CD4-positive, CD25-positive, alpha-beta regulatory T cell (primary cell): ENCODE results near the gene LGR6. TPM values are rescaled to one million over a fixed set of nuclear protein-coding genes. Genes with fewer than 3 reads are reported as not detected.
"Not testable (repeated sequence)": the region's sequence is repeated elsewhere in the genome, so short reads cannot be mapped to it uniquely, and the experiment has no call there.

Source experiments
- ATAC-seq, 2 donors: fragments of 150-1000 bp; cut with Tn5 transposase; one replicate each; pipeline ENCODE4 v1.10.0; 2021; ENCODE audit warnings: low read depth in 2 of 2, moderate number of reproducible peaks in 2 of 2, moderate library complexity in 1 of 2
- DNase-seq, 3 donors: peaks; one replicate each; pipeline versions ENCODE4 v3.0.0 to v3.0.0-alpha.2; 2012 to 2022; ENCODE audit warnings: mixed read lengths in 1 of 3
- H3K27ac ChIP-seq: one replicate; pipeline ENCODE4 v1.7.0; 2013; ENCODE audit warnings: mild to moderate bottlenecking, low read length; ENCODE audit not compliant: insufficient read depth, poor library complexity, severe bottlenecking
- H3K27me3 ChIP-seq: one replicate; pipeline ENCODE4 v1.7.0; 2013; ENCODE audit warnings: low read length; ENCODE audit not compliant: control insufficient read depth, insufficient read depth
- H3K36me3 ChIP-seq: one replicate; pipeline ENCODE4 v1.7.0; 2013; ENCODE audit warnings: mild to moderate bottlenecking, low read length, moderate library complexity; ENCODE audit not compliant: control insufficient read depth, insufficient read depth
- H3K4me1 ChIP-seq: 2 replicates; pipeline ENCODE4 v1.7.0; 2013; ENCODE audit warnings: mild to moderate bottlenecking, low read length; ENCODE audit not compliant: insufficient read depth, control insufficient read depth, poor library complexity, severe bottlenecking
- H3K4me3 ChIP-seq: one replicate; pipeline ENCODE4 v1.7.0; 2013; ENCODE audit warnings: low read depth, mild to moderate bottlenecking, low read length, moderate library complexity
- H3K9me3 ChIP-seq, 2 experiments: 1 replicate in 1 of 2; 2 replicates in 1 of 2; pipeline ENCODE4 v1.7.0; 2013; ENCODE audit warnings: low read length in 2 of 2, mild to moderate bottlenecking in 1 of 2, moderate library complexity in 1 of 2; ENCODE audit not compliant: control insufficient read depth in 2 of 2
- H3K27ac Mint-ChIP-seq, 3 donors: one replicate each; pipeline ENCODE4 v1.8.0; 2020 to 2022; ENCODE audit warnings: mild to moderate bottlenecking in 3 of 3, mixed read lengths in 3 of 3, moderate library complexity in 2 of 3
- H3K27me3 Mint-ChIP-seq: one replicate; pipeline ENCODE4 v1.8.0; 2022; ENCODE audit warnings: mild to moderate bottlenecking, mixed read lengths
- H3K36me3 Mint-ChIP-seq: one replicate; pipeline ENCODE4 v1.8.0; 2020; ENCODE audit warnings: mixed read lengths
- H3K4me1 Mint-ChIP-seq, 4 donors: one replicate each; pipeline ENCODE4 v1.8.0; 2020 to 2022; ENCODE audit warnings: mixed read lengths in 4 of 4, mild to moderate bottlenecking in 1 of 4
- H3K4me3 Mint-ChIP-seq, 4 donors: one replicate each; pipeline ENCODE4 v1.8.0; 2020 to 2022; ENCODE audit warnings: mild to moderate bottlenecking in 4 of 4, mixed read lengths in 4 of 4, moderate library complexity in 3 of 4
- H3K9me3 Mint-ChIP-seq, 7 donors: one replicate each; pipeline ENCODE4 v1.8.0; 2020 to 2022; ENCODE audit warnings: mixed read lengths in 7 of 7, mild to moderate bottlenecking in 3 of 7, moderate library complexity in 2 of 7
- polyA plus RNA-seq, 4 donors: library from polyadenylated mRNA; unstranded; fragments of 300-500 nt; fragmentation: Illumina TruSeq; gene quantifications; one replicate each; pipeline ENCODE4 v1.2.3, GENCODE V29; 2021
- total RNA-seq: library from RNA; stranded (reverse); gene quantifications from one replicate; pipeline ENCODE4 v1.2.3, GENCODE V29; 2022

The LGR6 gene
- total and polyA plus RNA-seq, 5 donors from 2014 or later: 0.16 to 0.87 (median 0.30) TPM

DNA sequence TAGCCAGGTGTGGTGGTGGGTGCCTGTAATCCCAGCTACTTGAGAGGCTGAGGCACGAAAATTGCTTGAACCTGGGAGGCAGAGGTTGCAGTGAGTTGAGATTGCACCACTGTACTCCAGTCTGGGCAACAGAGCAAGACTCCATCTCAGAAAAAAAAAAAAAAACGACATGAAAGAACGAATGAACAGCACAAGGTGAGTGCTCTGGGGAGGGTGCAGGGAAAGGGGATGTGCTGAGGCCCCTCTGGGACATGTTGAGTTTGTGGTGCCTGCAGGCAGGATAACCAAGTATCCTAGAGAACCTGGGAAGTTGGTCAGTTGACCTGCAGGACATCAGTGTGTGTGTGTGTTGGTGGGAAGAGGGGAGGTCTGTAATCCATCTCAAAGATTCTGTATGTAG lies 46.6 kb downstream of the LGR6 start:
- H3K27me3 ChIP-seq, H3K4me1 ChIP-seq, H3K4me3 ChIP-seq, H3K36me3 Mint-ChIP-seq, ATAC-seq, H3K9me3 Mint-ChIP-seq, H3K4me3 Mint-ChIP-seq, H3K27ac Mint-ChIP-seq, H3K4me1 Mint-ChIP-seq, H3K9me3 ChIP-seq, H3K36me3 ChIP-seq, H3K27ac ChIP-seq, DNase-seq: not testable (repeated sequence)
- peaks cover 46% of the 10 kb centered on the region for H3K27me3 Mint-ChIP-seq

- Mint-ChIP-seq H3K36me3 (no peaks in the 10 kb centered on the region), H3K27me3 (peaks cover 46% of the 10 kb centered on the region), H3K9me3 (peaks cover 0 to 4% (median 0%) of the 10 kb centered on the region in 7 donors), H3K4me1 (peaks cover 0 to 6% (median 3%) of the 10 kb centered on the region in 4 donors), H3K4me3 (no peak overlapping the region), H3K27ac (no peak overlapping the region)
- no peak overlapping the region for H3K27ac ChIP-seq
- H3K4me1 ChIP-seq: no peaks in the 10 kb centered on the region
- DNase-seq: no peak
- H3K27me3 ChIP-seq: peaks cover 6% of the 10 kb centered on the region
- H3K9me3 ChIP-seq: no peaks in the 10 kb centered on the region
- ATAC-seq: no peak
- H3K4me3 ChIP-seq: no peak overlapping the region
- no peaks in the 10 kb centered on the region for H3K36me3 ChIP-seq
These were observed 47.4 kb downstream of the LGR6 start for GRCh38 chr1:202240956-202241355.

DNA sequence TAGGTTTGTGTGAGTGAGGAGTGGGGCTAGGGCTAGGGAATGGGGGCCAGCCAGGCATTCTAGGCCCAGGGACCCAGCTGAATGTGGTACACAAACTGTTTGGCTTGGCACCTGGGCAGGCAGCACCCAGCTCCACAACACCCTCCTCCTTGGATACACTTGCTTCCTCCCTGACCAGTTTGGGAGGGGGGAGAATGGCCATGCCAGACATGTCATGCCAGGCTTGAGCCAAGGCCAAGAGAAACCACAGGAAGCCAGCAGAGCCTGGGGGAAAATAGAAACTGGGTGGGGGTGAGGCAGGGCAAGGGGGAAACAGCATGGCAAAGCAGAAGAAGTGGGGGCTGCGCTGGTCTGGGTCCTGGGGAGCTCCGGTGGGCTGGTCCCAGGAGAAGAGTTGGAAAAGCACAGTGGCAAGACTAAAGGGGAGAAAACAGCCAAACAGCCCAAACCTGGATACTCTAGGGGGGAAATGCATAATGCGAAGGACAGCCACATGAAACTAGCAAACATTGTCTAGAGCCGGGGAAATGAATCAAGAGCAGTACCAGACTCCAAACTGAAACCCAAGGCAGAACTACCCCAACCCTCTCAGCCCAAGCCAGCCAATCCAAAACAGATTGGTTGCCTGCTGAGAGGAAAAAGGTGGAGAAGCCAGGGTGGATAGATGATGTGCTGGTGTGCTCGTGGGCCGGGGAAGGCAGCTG lies 47.9 kb downstream of the LGR6 start:
- Mint-ChIP-seq H3K9me3 (peaks cover 0 to under 1% (median 0%) of the 10 kb centered on the region in 7 donors), H3K27ac (no peak overlapping the region)
- no peak for DNase-seq

DNA sequence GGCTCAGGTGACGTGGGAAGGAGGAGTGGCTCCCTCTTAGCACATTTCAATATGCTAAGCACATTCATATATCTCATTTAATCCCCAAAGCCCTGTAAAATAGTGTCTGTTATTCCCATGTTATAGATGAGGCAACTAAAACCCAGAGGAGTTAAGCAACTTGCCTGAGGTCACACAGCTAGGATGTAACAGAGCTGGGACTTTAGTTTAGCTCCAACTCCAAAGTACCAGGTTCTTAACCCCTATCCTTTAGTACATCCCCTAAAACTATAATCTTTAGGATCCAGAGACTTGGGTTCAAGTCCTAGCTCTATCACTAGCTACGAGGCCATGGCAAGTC lies 48.5 kb downstream of the LGR6 start:
- Mint-ChIP-seq H3K4me3 (no peak overlapping the region), H3K27ac (no peak overlapping the region), H3K4me1 (no peaks in the 10 kb centered on the region), H3K36me3 (no peaks in the 10 kb centered on the region), H3K27me3 (peaks cover 39% of the 10 kb centered on the region), H3K9me3 (no peaks in the 10 kb centered on the region)
- no peak overlapping the region for H3K4me3 ChIP-seq
- no peaks in the 10 kb centered on the region for H3K36me3 ChIP-seq
- H3K9me3 ChIP-seq: no peaks in the 10 kb centered on the region
- H3K4me1 ChIP-seq: no peaks in the 10 kb centered on the region
- no peak for DNase-seq
- peaks cover 4% of the 10 kb centered on the region for H3K27me3 ChIP-seq
- no peak for ATAC-seq
- no peak overlapping the region for H3K27ac ChIP-seq

More for the DNA sequence above, 47.9 kb downstream of the LGR6 start:
- Histone ChIP-seq H3K36me3 (no peaks in the 10 kb centered on the region), H3K9me3 (no peaks in the 10 kb centered on the region), H3K4me1 (no peaks in the 10 kb centered on the region), H3K27ac (no peak overlapping the region), H3K4me3 (no peak overlapping the region), H3K27me3 (peaks cover 5% of the 10 kb centered on the region)
- no peak overlapping the region for H3K4me3 Mint-ChIP-seq
- H3K27me3 Mint-ChIP-seq: peaks cover 40% of the 10 kb centered on the region
- no peak for ATAC-seq
- no peaks in the 10 kb centered on the region for H3K36me3 Mint-ChIP-seq
- H3K4me1 Mint-ChIP-seq: peaks cover 0 to 1% (median under 1%) of the 10 kb centered on the region in 4 donors

- no peak for DNase-seq
These were observed 49.4 kb downstream of the LGR6 start for GRCh38 chr1:202243006-202243405.

GRCh38 chr1:202244841-202245261 lies 51.3 kb downstream of the LGR6 start:
- Mint-ChIP-seq H3K9me3 (no peaks in the 10 kb centered on the region), H3K27me3 (peaks cover 26% of the 10 kb centered on the region), H3K4me1 (no peaks in the 10 kb centered on the region), H3K36me3 (no peaks in the 10 kb centered on the region), H3K27ac (no peak overlapping the region), H3K4me3 (no peak overlapping the region)
- DNase-seq (no peak), ATAC-seq (no peak)
- Histone ChIP-seq H3K27me3 (peaks cover under 1% of the 10 kb centered on the region), H3K36me3 (no peaks in the 10 kb centered on the region), H3K9me3 (no peaks in the 10 kb centered on the region), H3K27ac (no peak overlapping the region), H3K4me1 (no peaks in the 10 kb centered on the region), H3K4me3 (no peak overlapping the region)

More at GRCh38 chr1:202243006-202243405, 49.4 kb downstream of the LGR6 start:
- H3K9me3 Mint-ChIP-seq: no peaks in the 10 kb centered on the region
- Histone ChIP-seq H3K9me3 (no peaks in the 10 kb centered on the region), H3K27me3 (peaks cover 1% of the 10 kb centered on the region), H3K27ac (no peak overlapping the region), H3K4me1 (no peaks in the 10 kb centered on the region), H3K4me3 (no peak overlapping the region), H3K36me3 (no peaks in the 10 kb centered on the region)
- no peak overlapping the region for H3K27ac Mint-ChIP-seq
- H3K4me1 Mint-ChIP-seq: no peaks in the 10 kb centered on the region
- peaks cover 30% of the 10 kb centered on the region for H3K27me3 Mint-ChIP-seq
- ATAC-seq: no peak
- no peaks in the 10 kb centered on the region for H3K36me3 Mint-ChIP-seq
- H3K4me3 Mint-ChIP-seq: no peak overlapping the region

DNA sequence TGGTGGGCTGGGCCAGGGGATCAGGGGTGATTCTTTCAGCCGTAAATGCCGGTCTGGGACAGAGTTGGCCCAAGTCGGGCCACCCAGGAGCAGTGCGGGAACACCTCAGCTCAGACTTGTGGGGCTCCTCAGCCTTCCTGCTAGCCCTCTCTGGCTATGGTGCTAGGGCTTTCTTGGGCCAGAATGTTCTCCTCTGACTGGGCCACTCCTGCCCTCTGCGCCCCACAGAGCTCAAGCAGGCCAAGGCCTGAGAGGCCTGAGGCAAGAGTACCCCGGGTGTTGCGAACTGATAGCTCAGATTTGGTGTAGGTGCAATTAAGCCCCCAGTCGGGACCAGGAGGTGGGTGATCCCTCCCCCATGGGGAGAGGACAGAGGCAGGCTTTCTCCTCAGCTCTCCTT lies 51.8 kb downstream of the LGR6 start:
- Histone ChIP-seq H3K4me1 (no peaks in the 10 kb centered on the region), H3K4me3 (no peak overlapping the region), H3K9me3 (no peaks in the 10 kb centered on the region), H3K27me3 (peaks cover 2% of the 10 kb centered on the region), H3K36me3 (no peaks in the 10 kb centered on the region), H3K27ac (no peak overlapping the region)
- DNase-seq (no peak), ATAC-seq (no peak)
- Mint-ChIP-seq H3K9me3 (no peaks in the 10 kb centered on the region), H3K4me1 (no peaks in the 10 kb centered on the region), H3K4me3 (no peak overlapping the region), H3K27ac (no peak overlapping the region), H3K36me3 (no peaks in the 10 kb centered on the region), H3K27me3 (peaks cover 25% of the 10 kb centered on the region)

DNA sequence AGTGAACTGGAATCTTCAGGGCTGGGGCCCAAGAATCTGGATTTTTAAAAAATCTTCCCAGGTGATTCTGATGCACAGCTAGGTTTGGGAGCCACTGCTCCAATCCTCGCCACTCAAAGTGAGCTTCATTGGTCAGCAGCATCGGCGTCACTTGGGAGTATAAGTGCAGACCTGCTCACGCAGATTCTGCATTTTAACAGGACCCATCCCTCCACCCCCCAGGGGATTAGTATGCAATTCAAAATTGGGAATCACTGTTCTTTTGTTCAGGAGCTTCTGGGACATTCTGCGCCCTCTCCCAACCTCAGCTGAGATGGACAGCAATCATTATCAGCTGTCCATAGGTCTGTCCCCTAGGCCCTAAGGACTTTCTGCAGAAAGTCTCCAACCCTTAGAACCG lies 53.5 kb downstream of the LGR6 start:
- H3K36me3 ChIP-seq: no peaks in the 10 kb centered on the region
- ATAC-seq (no peak), DNase-seq (no peak)

More for the DNA sequence above, 53.5 kb downstream of the LGR6 start:
- Histone ChIP-seq H3K27me3 (peaks cover 2% of the 10 kb centered on the region), H3K9me3 (no peaks in the 10 kb centered on the region), H3K4me3 (no peak overlapping the region), H3K27ac (no peak overlapping the region), H3K4me1 (no peaks in the 10 kb centered on the region)
- Mint-ChIP-seq H3K9me3 (no peaks in the 10 kb centered on the region), H3K27ac (no peak overlapping the region), H3K36me3 (no peaks in the 10 kb centered on the region), H3K4me3 (no peak overlapping the region), H3K27me3 (peaks cover 34% of the 10 kb centered on the region), H3K4me1 (no peaks in the 10 kb centered on the region)
